Ecto neural progenitor cell (in vitro differentiated cells): ENCODE measurements around the gene MECR.
"Not testable (repeated sequence)": the region's sequence is repeated elsewhere in the genome, so short reads cannot be mapped to it uniquely, and the experiment has no call there.

Source experiments
- DNase-seq: peaks from one replicate; pipeline ENCODE4 v3.0.0-alpha.2; 2018; ENCODE audit warnings: low spot score

The MECR gene

GRCh38 chr1:29167904-29168303, 62.8 kb downstream of the MECR start:
- no peak for DNase-seq

DNA sequence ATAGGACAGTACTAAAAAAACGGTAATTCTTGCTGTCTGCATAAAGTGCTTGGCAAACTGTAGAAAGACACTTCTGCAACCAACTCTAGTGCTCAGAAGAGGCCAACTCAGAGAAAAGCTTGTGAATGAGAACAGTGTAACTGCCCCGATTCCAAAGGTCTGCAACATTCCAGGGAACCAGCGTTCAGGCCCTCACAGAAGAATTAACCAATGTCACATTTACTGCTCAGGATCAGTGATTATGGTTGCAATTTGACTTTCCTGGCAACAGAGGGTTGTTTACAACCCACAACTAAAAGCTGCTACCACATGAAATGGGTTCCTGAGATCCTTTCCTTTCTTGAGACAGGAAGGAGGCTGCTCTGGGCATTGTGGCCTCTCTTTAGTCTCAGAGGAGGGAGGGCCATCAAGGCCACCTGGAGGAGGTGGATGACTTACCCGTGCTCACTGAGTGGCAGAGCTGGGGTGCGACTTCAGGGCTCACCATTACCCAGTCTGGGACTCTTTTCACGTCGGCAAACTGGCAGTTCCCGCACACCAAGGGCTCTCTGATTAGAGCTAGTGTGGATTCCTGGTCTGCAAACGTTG, 64.3 kb downstream of the MECR start:
- DNase-seq, result no peak

GRCh38 chr1:29164588-29164987, 66.1 kb downstream of the MECR start:
- DNase-seq, result no peak

DNA sequence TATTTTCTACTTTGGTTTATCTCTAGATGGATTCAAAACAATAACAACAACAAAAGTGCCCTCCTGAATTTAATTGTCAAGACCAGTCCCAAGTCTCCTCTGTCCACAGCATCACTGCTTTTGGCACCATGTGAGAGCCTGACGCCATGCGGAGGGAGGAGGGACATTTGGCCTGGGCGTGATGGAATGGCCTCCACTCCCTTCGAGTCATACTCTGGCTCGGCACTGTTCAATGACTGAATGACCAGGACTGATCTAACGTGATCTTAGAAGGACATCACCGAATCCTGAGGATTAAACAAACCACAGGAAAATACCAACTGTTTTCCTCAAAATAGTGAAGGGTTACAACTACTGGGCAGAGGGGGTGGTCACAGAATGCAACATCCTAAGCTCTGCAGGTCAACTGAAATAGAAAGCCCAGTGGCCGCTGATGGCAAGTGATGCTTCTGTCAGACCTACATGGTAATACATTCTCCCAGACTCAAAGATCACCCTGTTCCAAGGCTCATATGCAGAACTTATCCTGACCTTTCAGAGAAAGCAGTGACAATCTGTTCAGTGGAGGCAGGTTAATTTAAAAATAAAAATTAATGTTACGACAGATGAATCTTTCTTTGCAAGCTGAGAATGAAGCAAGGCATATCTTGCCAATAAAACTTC, 68.1 kb downstream of the MECR start:
- no peak for DNase-seq

GRCh38 chr1:29162025-29162424, 68.7 kb downstream of the MECR start:
- DNase-seq, result no peak

DNA sequence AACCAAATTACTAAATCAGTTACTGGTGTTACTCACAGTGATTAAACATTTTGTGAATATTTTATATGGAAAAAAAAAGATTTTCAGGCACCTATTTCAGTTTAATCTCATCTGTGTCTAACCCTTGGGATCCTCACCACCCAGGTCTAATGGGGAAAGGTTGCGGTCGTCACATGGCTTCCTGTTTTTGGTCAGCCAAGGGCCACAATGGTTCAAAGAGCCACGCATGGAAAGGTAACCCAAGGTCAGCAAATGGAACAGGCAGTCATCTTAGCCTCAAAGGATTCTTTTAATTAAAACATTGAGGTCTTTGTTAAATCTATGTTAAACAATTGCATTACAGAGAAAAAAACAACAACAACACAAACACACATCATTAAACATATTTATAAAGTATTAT, 71.0 kb downstream of the MECR start:
- DNase-seq, result no peak

DNA sequence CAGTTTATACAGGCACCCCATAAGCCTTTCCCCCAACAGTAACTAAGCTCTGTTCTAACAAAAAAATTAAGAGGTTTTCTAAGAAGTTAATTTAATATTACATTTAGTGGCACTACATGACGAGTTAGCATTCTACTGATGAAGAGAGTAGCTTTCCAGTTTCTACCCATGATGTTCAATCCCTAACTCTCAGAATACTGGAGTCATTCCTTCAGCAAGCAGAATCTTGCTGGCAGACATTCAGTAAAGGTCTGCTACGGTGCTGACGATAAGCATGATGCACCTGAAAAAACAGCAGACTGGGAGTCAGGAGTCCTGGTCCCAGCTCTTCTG, 73.5 kb downstream of the MECR start:
- no peak for DNase-seq

DNA sequence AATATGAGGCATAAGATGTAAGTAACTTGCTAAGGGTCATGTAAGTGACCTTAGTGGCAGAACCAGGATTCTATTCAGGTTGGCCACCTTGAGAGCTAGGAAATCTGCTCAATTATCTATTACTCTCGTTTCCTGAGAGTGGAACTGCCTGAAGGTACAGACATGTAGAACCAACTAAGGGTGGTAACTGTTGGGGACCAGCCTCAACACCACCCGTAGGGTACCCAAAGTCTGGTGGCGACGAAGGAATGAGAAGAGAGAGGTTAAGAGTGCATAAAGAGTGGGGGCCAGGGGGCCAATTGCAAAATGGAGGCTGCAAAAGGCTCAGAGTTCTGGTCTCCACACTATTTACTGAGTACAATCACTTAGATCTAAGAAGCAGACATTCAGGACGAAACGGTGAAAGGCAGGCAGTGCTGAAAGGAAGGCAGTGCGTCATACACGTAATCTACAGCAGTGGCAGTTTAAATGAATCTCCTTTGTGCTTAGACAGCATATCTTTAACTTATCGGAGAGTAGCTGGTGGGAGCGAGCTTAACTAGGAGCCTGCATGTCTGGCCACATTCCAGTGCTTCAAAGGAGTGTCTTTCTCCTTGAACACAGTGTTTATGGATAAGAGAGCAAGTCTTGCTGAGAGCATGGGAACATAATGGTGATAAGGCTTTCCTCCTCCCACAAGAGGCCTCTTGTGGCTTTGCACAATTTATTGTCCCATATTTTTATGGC, 74.0 kb downstream of the MECR start:
- DNase-seq, result no peak

DNA sequence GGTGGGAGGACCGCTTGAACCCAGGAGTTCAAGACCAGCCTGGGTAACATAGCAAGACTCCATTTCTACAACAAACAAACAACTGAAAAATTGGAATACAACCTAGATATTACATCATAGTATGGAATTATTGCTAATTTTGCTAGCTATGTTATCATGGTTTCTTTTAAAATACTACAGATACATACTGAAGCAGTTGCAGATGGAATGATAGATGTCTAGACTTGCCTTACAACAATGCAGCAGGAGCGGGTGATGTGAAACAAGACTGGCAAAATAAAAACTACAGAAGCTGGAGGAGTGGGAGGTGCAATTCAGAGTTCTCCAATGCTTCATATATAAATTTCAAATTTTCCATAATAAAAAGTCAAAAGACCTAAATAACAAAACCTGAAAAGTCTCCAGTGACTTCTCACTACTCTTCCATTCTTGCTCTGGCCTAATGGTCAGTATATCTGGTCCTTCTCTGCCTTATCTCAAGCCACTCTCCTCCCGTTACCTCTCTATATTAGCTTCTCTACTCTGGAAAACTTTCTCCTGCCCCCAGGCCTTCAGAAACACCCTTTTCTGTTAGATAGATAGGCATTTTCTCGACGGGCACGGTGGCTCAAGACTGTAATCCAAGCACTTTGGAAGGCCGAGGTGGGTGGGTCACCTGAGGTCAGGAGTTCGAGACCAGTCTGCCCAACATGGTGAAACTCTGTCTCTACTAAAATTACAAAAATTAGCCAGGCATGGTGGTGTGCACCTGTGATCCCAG, 78.5 kb downstream of the MECR start:
- no peak for DNase-seq

DNA sequence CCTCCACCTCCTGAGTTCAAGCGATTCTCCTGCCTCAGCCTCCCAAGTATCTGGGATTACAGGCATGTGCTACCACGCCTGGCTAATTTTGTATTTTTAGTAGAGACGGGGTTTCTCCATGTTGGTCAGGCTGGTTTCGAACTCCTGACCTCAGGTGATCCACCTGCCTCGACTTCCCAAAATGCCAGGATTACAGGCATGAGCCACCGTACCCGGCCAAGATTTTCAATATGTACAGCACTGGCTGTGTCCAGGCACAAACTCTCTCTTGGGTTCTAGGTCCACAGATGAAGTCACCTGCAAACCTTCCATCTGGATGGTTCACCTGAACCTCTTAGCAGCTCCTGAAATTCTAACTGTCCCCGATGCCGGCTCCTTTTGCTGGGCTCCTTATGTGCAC, 80.4 kb downstream of the MECR start:
- not testable (repeated sequence) for DNase-seq

- no peak for DNase-seq
These were observed 81.9 kb downstream of the MECR start for GRCh38 chr1:29148656-29149491.

GRCh38 chr1:29145739-29146437, 84.8 kb downstream of the MECR start:
- DNase-seq, result no peak

DNA sequence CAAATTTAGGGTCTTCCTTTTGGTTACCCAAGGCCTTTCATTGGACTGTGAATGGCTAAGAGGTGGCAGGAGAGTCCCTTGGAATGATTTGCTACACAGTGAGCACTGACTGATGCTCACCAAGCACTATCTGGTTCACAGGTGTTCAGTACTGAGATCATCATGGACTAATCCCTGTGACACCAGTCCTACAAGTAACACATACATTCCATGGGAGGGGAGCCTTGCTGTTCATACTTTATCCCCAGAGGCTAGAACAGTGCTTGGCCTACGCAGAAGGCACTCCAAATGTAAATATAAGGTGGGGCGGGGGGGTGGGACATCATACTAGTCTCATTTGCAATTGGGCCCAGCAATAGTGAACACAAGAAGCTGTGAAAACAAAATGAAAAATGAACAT, 86.6 kb downstream of the MECR start:
- no peak for DNase-seq

- no peak for DNase-seq
These were observed 88.0 kb downstream of the MECR start for GRCh38 chr1:29142714-29143113.
